PC-9 (cell line): ENCODE measurements around the gene USP2. TPM values are rescaled to one million over a fixed set of nuclear protein-coding genes. Genes with fewer than 3 reads are reported as not detected.

Experiments used
- BruUV-seq: library from RNA; stranded (reverse); fragments of 400-500 nt; replicated peaks from 2 replicates; lab custom pipeline; 2021; lab: Mats Ljungman, UMichigan
- CTCF ChIA-PET: fragments of 300-600 bp; sonication (Branson Sonifier 250); formaldehyde crosslinking; loops from one replicate; lab custom pipeline; 2022; ENCODE audit warnings: antibody characterized with exemption; lab: Charles Lee
- POLR2A ChIA-PET: fragments of 300-600 bp; sonication (Branson Sonifier 250); formaldehyde crosslinking; loops from one replicate; lab custom pipeline; 2022; ENCODE audit warnings: antibody characterized with exemption; ENCODE audit not compliant: unreplicated experiment; lab: Charles Lee
- DNase-seq, 2 experiments: peaks; one replicate each; pipeline versions ENCODE4 v3.0.0 to v3.0.0-alpha.2; 2015 to 2022; ENCODE audit warnings: mixed read lengths in 1 of 2
- H2AFZ ChIP-seq: fragments of 200-600 bp; sonication (generic); 2 replicates; pipeline ENCODE4 v1.8.1; 2017; ENCODE audit warnings: antibody characterized with exemption
- H3F3A ChIP-seq: fragments of 200-600 bp; sonication (generic); 2 replicates; pipeline ENCODE4 v1.8.1; 2017; ENCODE audit warnings: antibody characterized with exemption, mild to moderate bottlenecking, low read depth; ENCODE audit not compliant: insufficient read depth
- H3K27ac ChIP-seq: fragments of 200-600 bp; sonication (generic); 2 replicates; pipeline ENCODE4 v1.6.1; 2016; ENCODE audit warnings: mixed run types
- H3K27me3 ChIP-seq: fragments of 200-600 bp; sonication (generic); 2 replicates; pipeline ENCODE4 v1.6.1; 2016; ENCODE audit warnings: low read depth, mixed run types; ENCODE audit not compliant: insufficient read depth
- H3K36me3 ChIP-seq: fragments of 200-600 bp; sonication (generic); 2 replicates; pipeline ENCODE4 v1.6.1; 2016; ENCODE audit warnings: low read depth, mixed run types
- H3K4me1 ChIP-seq: fragments of 200-600 bp; sonication (generic); replicated peaks from 2 replicates; pipeline ENCODE4 v1.6.1; 2016; ENCODE audit warnings: mixed run types; ENCODE audit not compliant: insufficient read depth
- H3K4me2 ChIP-seq: fragments of 200-600 bp; sonication (generic); 2 replicates; pipeline ENCODE4 v1.6.1; 2017; ENCODE audit warnings: mixed run types
- H3K4me3 ChIP-seq: fragments of 200-600 bp; sonication (generic); 2 replicates; pipeline ENCODE4 v1.6.1; 2016; ENCODE audit warnings: mixed run types
- H3K79me2 ChIP-seq: fragments of 200-600 bp; sonication (generic); 2 replicates; pipeline ENCODE4 v1.6.1; 2017; ENCODE audit warnings: low read depth, mixed run types
- H3K9me2 ChIP-seq: fragments of 200-600 bp; sonication (generic); 2 replicates; pipeline ENCODE4 v1.8.1; 2017; ENCODE audit warnings: mild to moderate bottlenecking; ENCODE audit not compliant: insufficient read depth
- H3K9me3 ChIP-seq: fragments of 200-600 bp; sonication (generic); 2 replicates; pipeline ENCODE4 v1.8.1; 2016; ENCODE audit warnings: low read depth; ENCODE audit not compliant: insufficient read depth
- H4K20me1 ChIP-seq: fragments of 200-600 bp; sonication (generic); 2 replicates; pipeline ENCODE4 v1.8.1; 2017; ENCODE audit not compliant: insufficient read depth
- EZH2 ChIP-seq: fragments of 200-600 bp; sonication (generic); IDR thresholded peaks from 2 replicates; pipeline ENCODE4 v1.8.0; 2017; ENCODE audit warnings: antibody characterized with exemption, low read depth
- intact Hi-C: fragments of 100-400 bp; cut with micrococcal nuclease; formaldehyde crosslinking; loops from one replicate; pipeline ENCODE4 v1.10.0; 2022; ENCODE audit not compliant: unreplicated experiment
- total RNA-seq: library from RNA; stranded (reverse); gene quantifications from 2 replicates; pipeline ENCODE4 v1.2.3, GENCODE V29; 2021
- TF ChIP-seq, protein P1 (sequence below): fragments of 200-600 bp; sonication (generic); conservative IDR thresholded peaks from 2 replicates; pipeline ENCODE4 v1.6.1; 2017; ENCODE audit warnings: mixed run types, antibody characterized with exemption, mild to moderate bottlenecking, moderate library complexity

USP2 gene
- total RNA-seq, 1 experiment from 2014 or later, result 2.1 TPM

DNA sequence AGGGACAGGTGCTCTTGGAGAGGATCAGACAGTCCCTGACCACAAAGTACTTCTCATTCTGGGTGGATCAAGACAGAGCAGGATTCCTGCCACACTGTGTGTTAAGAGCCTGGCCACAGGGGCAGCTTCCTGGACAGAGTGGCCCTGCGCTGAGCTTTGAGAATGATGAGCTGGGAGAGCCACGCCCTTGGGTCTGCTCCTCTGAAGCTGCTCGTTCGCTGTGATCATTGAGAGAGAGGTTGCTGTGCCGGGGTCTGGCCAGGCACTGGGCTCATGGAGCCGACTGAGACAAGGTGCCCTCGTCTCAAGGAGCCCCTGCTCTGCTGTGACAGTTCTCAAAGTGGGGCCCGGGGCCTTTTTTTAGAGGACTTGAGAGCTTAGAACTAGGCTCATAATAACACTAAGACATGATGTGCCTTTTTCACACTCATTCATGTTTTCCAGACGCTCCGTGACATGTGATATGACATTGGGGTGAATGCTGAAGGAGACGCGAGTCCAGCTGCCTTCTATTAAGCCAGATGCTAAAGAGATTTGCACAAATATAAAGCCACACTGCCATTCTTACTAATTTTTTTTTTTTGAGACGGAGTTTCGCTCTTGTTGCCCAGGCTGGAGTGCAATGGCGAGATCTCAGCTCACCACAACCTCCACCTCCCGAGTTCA lies 33.4 kb downstream of the USP2 start:
- no peaks in the 10 kb centered on the region for H3K9me3 ChIP-seq
- no peak overlapping the region for H3K27ac ChIP-seq
- no peak for DNase-seq
- ChIA-PET CTCF (interaction anchor here (0.6 to 0.7 kb wide), 2 partner anchors 10 to 91 kb away, joined by 3 to 5 read pairs; no protein-coding TSS in a partner anchor), POLR2A (no interaction called here)
- no peaks in the 10 kb centered on the region for H3K79me2 ChIP-seq
- TF ChIP-seq, protein P1, sequence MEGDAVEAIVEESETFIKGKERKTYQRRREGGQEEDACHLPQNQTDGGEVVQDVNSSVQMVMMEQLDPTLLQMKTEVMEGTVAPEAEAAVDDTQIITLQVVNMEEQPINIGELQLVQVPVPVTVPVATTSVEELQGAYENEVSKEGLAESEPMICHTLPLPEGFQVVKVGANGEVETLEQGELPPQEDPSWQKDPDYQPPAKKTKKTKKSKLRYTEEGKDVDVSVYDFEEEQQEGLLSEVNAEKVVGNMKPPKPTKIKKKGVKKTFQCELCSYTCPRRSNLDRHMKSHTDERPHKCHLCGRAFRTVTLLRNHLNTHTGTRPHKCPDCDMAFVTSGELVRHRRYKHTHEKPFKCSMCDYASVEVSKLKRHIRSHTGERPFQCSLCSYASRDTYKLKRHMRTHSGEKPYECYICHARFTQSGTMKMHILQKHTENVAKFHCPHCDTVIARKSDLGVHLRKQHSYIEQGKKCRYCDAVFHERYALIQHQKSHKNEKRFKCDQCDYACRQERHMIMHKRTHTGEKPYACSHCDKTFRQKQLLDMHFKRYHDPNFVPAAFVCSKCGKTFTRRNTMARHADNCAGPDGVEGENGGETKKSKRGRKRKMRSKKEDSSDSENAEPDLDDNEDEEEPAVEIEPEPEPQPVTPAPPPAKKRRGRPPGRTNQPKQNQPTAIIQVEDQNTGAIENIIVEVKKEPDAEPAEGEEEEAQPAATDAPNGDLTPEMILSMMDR, result no peak
- TF ChIP-seq EZH2, result no peak
- H3K4me3 ChIP-seq, result no peak overlapping the region
- H3K27me3 ChIP-seq, result peaks cover 44% of the 10 kb centered on the region
- no peaks in the 10 kb centered on the region for H3K36me3 ChIP-seq
- H3K4me1 ChIP-seq, result no peaks in the 10 kb centered on the region
- BruUV-seq, result no TSS peak
- intact Hi-C loops, result no loop called here
- peaks cover 11% of the 10 kb centered on the region; the same call in 1 of the 2 replicates for H3F3A ChIP-seq
- no peak overlapping the region for H3K4me2 ChIP-seq
- H2AFZ ChIP-seq, result no peak overlapping the region
- no peaks in the 10 kb centered on the region for H4K20me1 ChIP-seq
- H3K9me2 ChIP-seq, result no peaks in the 10 kb centered on the region

DNA sequence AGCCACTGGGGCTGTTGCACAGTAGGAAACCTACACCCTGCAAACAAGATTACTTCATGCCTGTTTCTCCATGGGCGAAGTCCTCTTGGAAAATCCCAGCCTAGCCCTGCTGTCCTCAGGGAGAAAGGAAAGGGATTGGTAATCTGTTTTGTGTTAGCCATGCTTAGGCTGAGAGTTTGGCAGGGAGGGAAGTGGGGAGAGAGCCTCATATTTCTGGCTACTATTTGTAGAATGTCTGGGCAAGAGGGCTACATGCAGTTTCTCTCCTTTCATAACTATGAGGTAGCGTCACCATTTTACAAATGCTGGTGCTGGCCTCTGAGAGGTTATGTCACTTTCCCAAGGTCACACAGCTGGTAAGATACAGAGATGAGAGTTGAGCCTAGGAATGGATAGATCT lies 34.2 kb downstream of the USP2 start:
- no peaks in the 10 kb centered on the region for H4K20me1 ChIP-seq
- H3K27me3 ChIP-seq, result peaks cover 50% of the 10 kb centered on the region
- no peaks in the 10 kb centered on the region for H3K4me1 ChIP-seq
- H3K4me3 ChIP-seq, result no peak overlapping the region
- H3K4me2 ChIP-seq, result no peak overlapping the region
- H3K9me3 ChIP-seq, result no peaks in the 10 kb centered on the region
- H3K36me3 ChIP-seq, result no peaks in the 10 kb centered on the region
- ChIA-PET POLR2A (no interaction called here), CTCF (interaction anchor here (0.6 to 1.0 kb wide), 2 partner anchors 21 to 25 kb away, joined by 3 read pairs; no protein-coding TSS in a partner anchor)
- no peaks in the 10 kb centered on the region for H3K9me2 ChIP-seq
- no peaks in the 10 kb centered on the region for H3K79me2 ChIP-seq
- H2AFZ ChIP-seq, result no peak overlapping the region
- H3K27ac ChIP-seq, result no peak overlapping the region
- DNase-seq, result no peak
- no TSS peak for BruUV-seq
- no peak for TF ChIP-seq EZH2
- TF ChIP-seq, protein P1, result no peak
- H3F3A ChIP-seq, result peaks cover 11% of the 10 kb centered on the region; the same call in 1 of the 2 replicates
- intact Hi-C loops, result no loop called here

DNA sequence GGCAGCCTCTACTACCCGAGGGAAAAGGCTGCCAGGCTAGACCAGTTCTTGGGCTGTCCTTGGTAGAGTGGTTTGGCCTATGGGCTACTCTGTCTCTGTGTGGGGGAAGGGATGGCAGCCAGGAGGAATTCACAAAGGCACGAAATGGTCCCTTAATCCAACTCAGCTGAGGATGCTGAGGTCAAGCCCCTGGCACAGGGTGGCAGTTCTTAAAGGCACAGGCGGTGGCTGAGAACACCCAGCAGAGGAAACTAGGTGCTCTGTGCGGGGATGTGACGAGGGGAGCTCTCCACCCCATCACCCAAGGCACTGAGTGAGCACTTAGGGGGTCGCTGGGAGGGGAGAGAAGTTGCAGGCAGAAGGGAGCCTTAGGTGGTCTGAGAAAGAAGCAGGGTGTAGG lies 34.9 kb downstream of the USP2 start, which contains the start of gene MFRP:
TSS of gene MFRP (minus strand) at position 101 of the 400 bp plus-strand sequence. CDS start 192 bp downstream, outside the sequence.
- Histone ChIP-seq H3K9me2 (no peaks in the 10 kb centered on the region), H3K36me3 (no peaks in the 10 kb centered on the region), H3F3A (0 out of 2 replicates have a peak, but pooled peaks cover 5% of the 10 kb centered on the region), H2AFZ (no peak within 1 kb of the TSS), H3K4me1 (no peaks in the 10 kb centered on the region), H3K4me3 (no peak within 1 kb of the TSS), H4K20me1 (no peaks in the 10 kb centered on the region), H3K27me3 (peaks cover 50% of the 10 kb centered on the region), H3K9me3 (no peaks in the 10 kb centered on the region), H3K4me2 (no peak within 1 kb of the TSS), H3K79me2 (no peaks in the 10 kb centered on the region), H3K27ac (no peak within 1 kb of the TSS)
- TF ChIP-seq EZH2, result no peak
- TF ChIP-seq, protein P1, result no peak
- ChIA-PET POLR2A (no interaction called here), CTCF (interaction anchor here (0.6 to 1.0 kb wide), 2 partner anchors 22 to 24 kb away, joined by 3 read pairs; no protein-coding TSS in a partner anchor)
- no TSS peak for BruUV-seq
- no peak for DNase-seq
- intact Hi-C loops, result no loop called here
